HUES64 (cell line): Measurements from ENCODE around the gene NIPAL4.

ENCODE experiments used
- H3K27ac ChIP-seq: 2 replicates; pipeline ENCODE4 v1.7.0; 2013; ENCODE audit warnings: low read depth, low read length, inconsistent platforms
- H3K27me3 ChIP-seq: 2 replicates; pipeline ENCODE4 v1.6.1; 2013; ENCODE audit warnings: mild to moderate bottlenecking, low read length; ENCODE audit not compliant: insufficient read depth
- H3K36me3 ChIP-seq: 2 replicates; pipeline ENCODE4 v1.6.1; 2013; ENCODE audit warnings: mild to moderate bottlenecking, low read length; ENCODE audit not compliant: insufficient read depth
- H3K4me1 ChIP-seq: 2 replicates; pipeline ENCODE4 v1.6.1; 2013; ENCODE audit warnings: mild to moderate bottlenecking, low read length, moderate library complexity; ENCODE audit not compliant: insufficient read depth
- H3K4me3 ChIP-seq: 2 replicates; pipeline ENCODE4 v1.5.1; 2013; ENCODE audit warnings: mild to moderate bottlenecking, low read length, moderate library complexity
- H3K9ac ChIP-seq: 2 replicates; pipeline ENCODE4 v1.6.1; 2013; ENCODE audit warnings: mild to moderate bottlenecking, low read depth, low read length
- H3K9me3 ChIP-seq: 2 replicates; pipeline ENCODE4 v1.6.1; 2013; ENCODE audit warnings: low read depth, low read length; ENCODE audit not compliant: insufficient read depth
- WGBS: fragments of 150-250, 120-280 bp; methylation state at CpG from one replicate; pipeline ENCODE4 v1.1.7; 2013; ENCODE audit warnings: missing lambda C conversion rate; 5-methylcytosine and 5-hydroxymethylcytosine counted together

NIPAL4 gene

GRCh38 chr5:157463621-157464518, 3.9 kb downstream of the NIPAL4 start:
- Histone ChIP-seq H3K27ac (no peak overlapping the region), H3K4me1 (peaks cover 19% of the 10 kb centered on the region), H3K27me3 (peaks cover 44% of the 10 kb centered on the region), H3K36me3 (no peaks in the 10 kb centered on the region), H3K9me3 (no peaks in the 10 kb centered on the region), H3K9ac (no peak overlapping the region), H3K4me3 (no peak overlapping the region)
- 53% methylated on average over 9 of the region's 9 CpGs for WGBS

- Histone ChIP-seq H3K36me3 (no peaks in the 10 kb centered on the region), H3K27me3 (peaks cover 36% of the 10 kb centered on the region), H3K9ac (no peak overlapping the region), H3K9me3 (no peaks in the 10 kb centered on the region), H3K4me3 (no peak overlapping the region), H3K4me1 (peaks cover 12% of the 10 kb centered on the region), H3K27ac (no peak overlapping the region)
- WGBS: 16% methylated on average over 4 of the region's 4 CpGs
Observed at GRCh38 chr5:157464519-157465171, 4.6 kb downstream of the NIPAL4 start.

GRCh38 chr5:157468293-157468965, 8.4 kb downstream of the NIPAL4 start:
- no peak overlapping the region for H3K27ac ChIP-seq
- no peak overlapping the region for H3K4me3 ChIP-seq
- H3K9me3 ChIP-seq: no peaks in the 10 kb centered on the region
- H3K4me1 ChIP-seq: peaks cover 12% of the 10 kb centered on the region
- no peaks in the 10 kb centered on the region for H3K36me3 ChIP-seq
- 95% methylated on average over 13 of the region's 13 CpGs for WGBS
- no peak overlapping the region for H3K9ac ChIP-seq
- peaks cover 5% of the 10 kb centered on the region; the same call in 1 of the 2 replicates for H3K27me3 ChIP-seq

GRCh38 chr5:157469073-157469472, 9.1 kb downstream of the NIPAL4 start:
- no peaks in the 10 kb centered on the region; the same call in 1 of the 2 replicates for H3K27me3 ChIP-seq
- no peak overlapping the region for H3K27ac ChIP-seq
- no peaks in the 10 kb centered on the region for H3K36me3 ChIP-seq
- H3K9ac ChIP-seq: no peak overlapping the region
- H3K9me3 ChIP-seq: no peaks in the 10 kb centered on the region
- no peak overlapping the region for H3K4me3 ChIP-seq
- 95% methylated on average over 7 of the region's 7 CpGs for WGBS
- H3K4me1 ChIP-seq: peaks cover 10% of the 10 kb centered on the region

GRCh38 chr5:157469687-157470086, 9.7 kb downstream of the NIPAL4 start:
- H3K27me3 ChIP-seq: no peaks in the 10 kb centered on the region
- H3K4me1 ChIP-seq: peaks cover 5% of the 10 kb centered on the region
- no peak overlapping the region for H3K4me3 ChIP-seq
- no peaks in the 10 kb centered on the region for H3K9me3 ChIP-seq
- no peak overlapping the region for H3K9ac ChIP-seq
- no peak overlapping the region for H3K27ac ChIP-seq
- no peaks in the 10 kb centered on the region for H3K36me3 ChIP-seq
- WGBS: 91% methylated on average over 7 of the region's 7 CpGs

GRCh38 chr5:157470631-157471030, 10.6 kb downstream of the NIPAL4 start:
- no peak overlapping the region for H3K27ac ChIP-seq
- WGBS: 97% methylated on average over 1 of the region's 1 CpG
- no peaks in the 10 kb centered on the region for H3K27me3 ChIP-seq
- no peaks in the 10 kb centered on the region for H3K9me3 ChIP-seq
- no peaks in the 10 kb centered on the region for H3K4me1 ChIP-seq
- H3K4me3 ChIP-seq: no peak overlapping the region
- H3K36me3 ChIP-seq: no peaks in the 10 kb centered on the region
- no peak overlapping the region for H3K9ac ChIP-seq

- Histone ChIP-seq H3K4me3 (no peak overlapping the region), H3K27ac (no peak overlapping the region), H3K4me1 (no peaks in the 10 kb centered on the region), H3K9ac (no peak overlapping the region), H3K9me3 (no peaks in the 10 kb centered on the region), H3K27me3 (no peaks in the 10 kb centered on the region), H3K36me3 (no peaks in the 10 kb centered on the region)
- WGBS: 92% methylated on average over 1 of the region's 1 CpG
Observed at GRCh38 chr5:157471709-157472108, 11.7 kb downstream of the NIPAL4 start.

- Histone ChIP-seq H3K4me1 (no peaks in the 10 kb centered on the region), H3K9me3 (no peaks in the 10 kb centered on the region), H3K4me3 (no peak overlapping the region), H3K36me3 (no peaks in the 10 kb centered on the region), H3K27ac (no peak overlapping the region), H3K27me3 (no peaks in the 10 kb centered on the region), H3K9ac (no peak overlapping the region)
- WGBS: 90% methylated on average over 7 of the region's 7 CpGs
Observed at GRCh38 chr5:157473383-157474320, 13.6 kb downstream of the NIPAL4 start.

GRCh38 chr5:157475432-157475831, 15.4 kb downstream of the NIPAL4 start:
- no peak overlapping the region for H3K9ac ChIP-seq
- 96% methylated on average over 3 of the region's 3 CpGs for WGBS
- H3K4me3 ChIP-seq: no peak overlapping the region
- no peaks in the 10 kb centered on the region for H3K27me3 ChIP-seq
- H3K27ac ChIP-seq: no peak overlapping the region
- H3K4me1 ChIP-seq: peaks cover 8% of the 10 kb centered on the region
- no peaks in the 10 kb centered on the region; the same call in 1 of the 2 replicates for H3K36me3 ChIP-seq
- no peaks in the 10 kb centered on the region for H3K9me3 ChIP-seq

GRCh38 chr5:157476702-157477408, 16.8 kb downstream of the NIPAL4 start:
- no peak overlapping the region for H3K4me3 ChIP-seq
- no peaks in the 10 kb centered on the region for H3K9me3 ChIP-seq
- peaks cover 8% of the 10 kb centered on the region for H3K4me1 ChIP-seq
- no peak overlapping the region for H3K27ac ChIP-seq
- peaks cover 12% of the 10 kb centered on the region; the same call in 1 of the 2 replicates for H3K36me3 ChIP-seq
- 74% methylated on average over 7 of the region's 7 CpGs for WGBS
- H3K27me3 ChIP-seq: no peaks in the 10 kb centered on the region
- no peak overlapping the region for H3K9ac ChIP-seq
